HG03280 (cell line): ENCODE results near the gene PTPRN2.
"Not testable (repeated sequence)": the region's sequence is repeated elsewhere in the genome, so short reads cannot be mapped to it uniquely, and the experiment has no call there.

Source experiments
- ATAC-seq: cut with Tn5 transposase; IDR thresholded peaks from one replicate; pipeline ENCODE4 v1.9.1; 2021; ENCODE audit warnings: mild to moderate bottlenecking, moderate library complexity; ENCODE audit not compliant: unreplicated experiment

The PTPRN2 gene

GRCh38 chr7:158209435-158209834, 378.2 kb downstream of the PTPRN2 start:
- no peak for ATAC-seq

GRCh38 chr7:158206341-158206740, 381.3 kb downstream of the PTPRN2 start:
- no peak for ATAC-seq

GRCh38 chr7:158204453-158204852, 383.2 kb downstream of the PTPRN2 start:
- ATAC-seq, result no peak

GRCh38 chr7:158203948-158204347, 383.7 kb downstream of the PTPRN2 start:
- not testable (repeated sequence) for ATAC-seq

- ATAC-seq, result no peak
These were observed 393.2 kb downstream of the PTPRN2 start for GRCh38 chr7:158194365-158194900.

- ATAC-seq, result no peak
These were observed 394.2 kb downstream of the PTPRN2 start for GRCh38 chr7:158193446-158193845.

- ATAC-seq, result no peak
These were observed 394.7 kb downstream of the PTPRN2 start for GRCh38 chr7:158192956-158193355.

GRCh38 chr7:158192184-158192835, 395.3 kb downstream of the PTPRN2 start:
- ATAC-seq, result no peak

GRCh38 chr7:158191671-158192070, 396.0 kb downstream of the PTPRN2 start:
- ATAC-seq, result no peak

GRCh38 chr7:158190756-158191155, 396.9 kb downstream of the PTPRN2 start:
- no peak for ATAC-seq

GRCh38 chr7:158188676-158189075, 398.9 kb downstream of the PTPRN2 start:
- no peak for ATAC-seq

GRCh38 chr7:158187694-158187994, 400.0 kb downstream of the PTPRN2 start:
- ATAC-seq, result no peak

- ATAC-seq, result no peak
These were observed 400.5 kb downstream of the PTPRN2 start for GRCh38 chr7:158186864-158187693.

GRCh38 chr7:158186406-158186805, 401.2 kb downstream of the PTPRN2 start:
- ATAC-seq, result no peak

GRCh38 chr7:158185653-158186052, 402.0 kb downstream of the PTPRN2 start:
- no peak for ATAC-seq

- no peak for ATAC-seq
These were observed 404.2 kb downstream of the PTPRN2 start for GRCh38 chr7:158183431-158183830.

- ATAC-seq, result no peak
These were observed 411.0 kb downstream of the PTPRN2 start for GRCh38 chr7:158176561-158177173.

- no peak for ATAC-seq
These were observed 411.8 kb downstream of the PTPRN2 start for GRCh38 chr7:158175779-158176178.

- ATAC-seq, result no peak
These were observed 412.7 kb downstream of the PTPRN2 start for GRCh38 chr7:158174947-158175346.

- no peak for ATAC-seq
These were observed 420.2 kb downstream of the PTPRN2 start for GRCh38 chr7:158167373-158167772.

GRCh38 chr7:158166386-158167340, 421.0 kb downstream of the PTPRN2 start:
- ATAC-seq, result no peak
